Glomerular visceral epithelial cell (primary cell): Measurements from ENCODE around the gene BLOC1S3.

Source experiments
- DNase-seq: peaks from one replicate; pipeline ENCODE4 v3.0.0-alpha.2; 2016; ENCODE audit errors: extremely low spot score

The BLOC1S3 gene

GRCh38 chr19:45146251-45146650 lies 32.3 kb upstream of the BLOC1S3 start:
- DNase-seq: no peak

GRCh38 chr19:45146741-45147205 lies 31.8 kb upstream of the BLOC1S3 start:
- no peak for DNase-seq

- DNase-seq: no peak
Measured at GRCh38 chr19:45147835-45148676, 30.5 kb upstream of the BLOC1S3 start.

GRCh38 chr19:45149129-45149528 lies 29.5 kb upstream of the BLOC1S3 start:
- no peak for DNase-seq

- no peak for DNase-seq
Measured at GRCh38 chr19:45150180-45150579, 28.4 kb upstream of the BLOC1S3 start.

DNA sequence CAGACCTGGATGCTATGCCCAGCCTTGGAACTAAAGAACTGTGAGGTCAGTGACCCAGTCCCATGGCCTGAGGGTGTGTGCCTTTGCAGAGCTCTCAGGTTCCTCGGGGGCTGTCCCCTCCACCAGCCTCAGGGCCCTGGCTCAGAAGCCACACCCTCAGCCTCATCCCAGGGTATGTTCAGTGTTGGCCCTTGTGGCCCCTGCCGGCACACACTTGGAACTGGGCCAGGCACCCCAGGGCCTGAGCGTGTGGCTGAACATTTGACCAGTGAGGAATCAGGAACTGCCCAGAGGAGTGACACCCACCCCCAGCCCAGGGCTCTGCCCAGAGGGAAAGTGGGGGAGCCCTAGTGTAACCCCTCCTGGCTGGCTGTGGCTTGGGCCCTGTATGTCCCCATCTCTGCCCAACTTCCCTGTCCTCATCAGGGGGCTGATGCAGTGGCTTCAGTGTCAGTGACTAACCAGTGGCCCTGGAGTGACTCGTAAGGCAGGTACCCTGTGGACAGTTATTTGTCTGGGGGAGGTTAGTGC lies 27.8 kb upstream of the BLOC1S3 start:
- DNase-seq: peak; percentile 38

DNA sequence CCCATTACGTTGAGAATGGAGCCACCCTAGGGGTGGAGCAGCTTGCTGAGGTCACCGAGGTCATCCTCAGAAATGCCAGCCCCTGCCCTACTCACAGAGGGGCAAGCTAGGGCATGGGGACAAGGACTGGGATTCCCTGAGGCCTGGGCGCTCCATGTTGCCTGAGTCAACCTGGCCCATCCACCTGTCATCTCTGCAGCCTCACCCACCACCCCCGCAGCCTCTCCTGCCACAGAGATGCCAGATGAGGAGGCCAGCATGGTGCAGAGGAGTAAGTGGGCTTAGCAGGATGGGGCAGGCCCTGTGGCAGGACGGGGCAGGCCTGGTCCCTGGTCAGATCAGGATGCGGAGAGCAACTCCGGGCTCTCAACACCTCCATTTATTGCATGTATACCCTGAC lies 27.3 kb upstream of the BLOC1S3 start:
- DNase-seq: no peak

GRCh38 chr19:45151821-45152503 lies 26.6 kb upstream of the BLOC1S3 start:
- DNase-seq: no peak

- no peak for DNase-seq
Measured at GRCh38 chr19:45152504-45153338, 25.9 kb upstream of the BLOC1S3 start.

GRCh38 chr19:45153339-45154063 lies 25.1 kb upstream of the BLOC1S3 start:
- no peak for DNase-seq

DNA sequence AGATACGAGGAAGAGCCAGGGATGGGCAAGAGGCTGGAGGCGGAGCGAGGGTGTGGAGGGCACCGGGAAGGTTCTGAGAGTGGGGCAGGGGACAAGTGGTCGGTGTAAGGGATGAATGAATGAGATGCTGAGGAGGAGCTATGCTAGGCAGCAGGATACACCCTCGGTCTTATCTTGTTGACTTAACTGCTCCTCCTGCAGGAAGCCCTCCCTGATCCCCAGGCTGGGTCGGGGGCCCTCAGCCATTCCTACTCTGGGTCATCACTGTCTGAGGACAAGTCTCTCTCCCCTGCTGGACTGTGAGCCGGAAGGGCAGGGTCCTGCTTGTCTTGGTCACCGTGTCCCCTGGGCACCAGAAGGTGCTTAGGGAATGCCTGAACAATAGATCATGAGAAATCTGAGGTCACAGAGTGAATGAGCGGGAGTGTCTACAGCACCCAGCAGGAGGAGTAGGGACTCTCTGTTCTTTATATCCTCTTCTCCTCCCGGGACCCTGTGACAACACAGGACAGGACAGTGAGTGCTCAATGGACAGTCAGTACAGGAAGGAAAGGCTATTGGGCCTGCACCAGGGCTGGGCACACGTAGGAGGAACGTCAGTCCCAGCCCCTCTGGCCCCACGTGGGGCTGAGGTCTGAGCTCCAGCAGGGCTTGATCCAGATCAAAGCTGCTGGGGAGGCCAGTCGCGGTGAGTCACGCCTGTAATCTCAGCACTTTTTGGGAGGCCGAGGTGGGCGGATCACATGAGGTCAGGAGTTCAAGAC lies 24.3 kb upstream of the BLOC1S3 start:
- DNase-seq: peak; percentile 72

GRCh38 chr19:45156011-45156630 lies 22.5 kb upstream of the BLOC1S3 start:
- DNase-seq: no peak

DNA sequence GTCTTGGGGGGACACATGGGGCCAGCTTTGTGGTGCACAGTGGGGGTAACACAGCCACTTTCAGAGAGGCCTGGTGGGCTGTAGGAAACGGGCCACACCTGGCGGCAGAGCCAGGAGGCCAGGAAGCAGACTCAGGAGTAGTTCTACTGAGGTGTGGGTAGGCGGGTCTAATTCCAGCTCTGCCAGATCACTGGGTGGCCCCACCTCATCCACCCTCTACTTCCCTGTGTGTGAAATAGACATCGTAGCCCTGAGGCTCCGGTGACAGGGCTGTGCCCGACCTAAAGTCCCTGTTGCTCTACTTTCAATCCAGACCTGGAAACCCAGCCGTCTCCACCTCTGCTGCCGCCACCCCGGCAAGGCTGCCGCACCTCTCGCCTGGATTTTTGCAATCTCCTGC lies 21.8 kb upstream of the BLOC1S3 start:
- DNase-seq: no peak

DNA sequence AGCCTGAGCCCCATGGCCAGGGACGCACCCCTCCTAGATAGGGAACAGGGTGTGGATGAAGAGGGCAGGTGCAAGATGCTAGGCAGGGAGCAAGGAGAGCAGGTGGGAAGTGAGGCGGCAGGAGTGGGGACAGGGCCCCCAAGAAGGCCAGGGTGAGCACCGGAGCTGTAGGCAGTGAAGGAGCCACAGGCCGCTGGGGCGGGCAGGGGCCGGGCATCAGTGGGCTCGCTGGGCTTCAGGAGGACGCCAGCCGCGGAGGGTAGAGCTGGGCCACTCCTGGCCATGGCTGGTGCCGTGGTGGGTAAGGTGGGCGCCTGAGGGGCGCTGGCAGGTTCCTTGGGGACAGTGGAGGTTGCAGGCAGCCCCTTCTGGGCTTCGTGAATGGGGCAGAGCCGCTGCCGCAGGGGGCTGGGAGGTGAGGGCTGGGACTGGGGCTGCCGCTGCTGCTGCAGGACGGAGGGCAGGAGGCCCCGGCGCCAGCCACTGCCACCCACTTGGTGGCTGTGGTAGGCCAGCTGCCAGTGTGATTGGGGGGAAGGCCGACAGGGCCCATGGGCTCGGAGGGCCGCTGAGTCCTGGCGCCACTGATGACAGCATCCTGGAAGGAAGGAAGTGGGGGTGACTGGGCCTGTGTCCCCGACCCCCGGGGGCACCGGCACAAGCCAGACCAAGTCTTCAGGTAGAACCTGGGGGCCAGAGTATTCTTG lies 19.9 kb upstream of the BLOC1S3 start:
- no peak for DNase-seq

DNA sequence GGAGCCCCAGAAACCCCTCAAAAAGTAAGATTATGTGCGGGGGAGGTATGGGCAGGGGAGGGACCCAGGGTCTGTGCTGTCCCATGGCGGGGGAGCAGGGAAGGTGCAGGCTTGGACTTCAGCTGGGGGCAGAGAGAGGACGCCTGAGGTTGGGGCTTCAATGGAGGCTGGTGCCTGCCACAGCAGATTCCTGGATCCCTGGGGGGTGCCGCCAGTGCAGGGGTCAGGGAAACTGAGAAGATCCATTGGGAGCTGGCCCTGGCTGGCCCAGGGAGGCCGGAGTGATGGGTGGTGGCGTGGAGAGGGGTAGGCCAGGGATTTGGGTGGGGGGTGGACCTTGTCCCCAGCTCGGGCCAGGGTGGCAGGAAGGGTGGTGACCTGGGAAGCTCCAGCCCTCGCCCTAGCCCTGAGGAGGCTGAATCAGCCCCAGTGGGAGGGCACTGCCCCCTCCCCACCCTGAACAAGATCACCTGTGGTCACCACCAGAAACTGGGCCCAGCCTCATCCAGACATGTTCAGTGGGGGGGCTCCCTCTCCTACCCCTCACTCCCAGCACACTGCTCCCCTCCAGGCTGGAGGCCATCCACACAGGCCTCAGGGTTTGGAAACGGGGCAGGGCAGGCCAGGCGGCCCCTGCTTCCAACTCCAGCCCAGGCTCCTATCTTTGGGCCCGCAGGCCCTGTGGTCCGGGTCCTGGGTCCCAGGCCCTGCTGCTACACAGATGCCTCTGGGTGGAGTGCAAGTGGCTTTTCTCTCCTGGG lies 19.2 kb upstream of the BLOC1S3 start:
- DNase-seq: no peak

DNA sequence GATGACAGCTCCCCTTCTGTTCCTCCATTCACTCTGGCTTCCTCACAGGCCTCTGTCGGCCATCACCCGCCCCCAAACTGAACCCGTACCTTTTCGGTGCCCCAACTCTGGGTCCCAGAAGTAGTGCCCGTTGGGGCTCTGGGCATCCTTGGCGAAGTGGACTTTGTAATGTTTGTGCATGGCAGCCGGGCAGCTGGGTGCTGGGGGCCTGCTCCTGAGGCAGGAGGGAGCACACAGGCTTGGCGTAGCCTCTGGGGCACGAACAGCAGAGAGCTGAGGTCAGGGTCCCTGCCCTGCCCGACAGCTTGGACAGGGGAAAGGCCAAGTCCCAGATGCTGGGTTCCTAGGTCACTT lies 18.6 kb upstream of the BLOC1S3 start:
- DNase-seq: no peak

- no peak for DNase-seq
Measured at GRCh38 chr19:45160870-45161737, 17.5 kb upstream of the BLOC1S3 start, which contains the start of gene NKPD1. Gene NKPD1, minus strand, starts transcription at chr19:45160982. Its CDS starts 832 bp downstream, at chr19:45160150.
